Measurements from ENCODE around the gene ARHGEF28.

The ARHGEF28 gene

DNA sequence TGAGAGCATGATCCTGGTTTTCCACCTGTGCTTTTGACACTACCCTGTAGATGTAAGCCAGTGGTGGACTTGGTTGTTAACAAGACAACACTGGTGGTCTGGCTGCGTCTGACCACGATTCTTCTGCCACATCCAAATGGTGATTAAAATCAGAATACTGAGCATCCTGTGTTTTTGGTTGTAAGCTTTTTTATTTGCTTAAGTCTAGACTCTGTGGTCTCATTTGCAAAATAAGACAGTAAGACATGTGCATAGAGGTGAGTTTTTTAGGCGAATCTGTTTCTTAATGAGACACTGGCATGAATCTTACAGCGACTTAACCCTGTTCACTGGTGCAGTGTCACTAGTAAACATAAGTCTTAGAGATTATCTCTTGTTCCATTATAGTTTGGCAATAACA, 165.4 kb downstream of the ARHGEF28 start:
- no peak for DNase-seq

- no peak for DNase-seq
Measured at GRCh38 chr5:73792687-73793320, 166.8 kb downstream of the ARHGEF28 start.

GRCh38 chr5:73793911-73794310, 167.9 kb downstream of the ARHGEF28 start:
- no peak for DNase-seq

DNA sequence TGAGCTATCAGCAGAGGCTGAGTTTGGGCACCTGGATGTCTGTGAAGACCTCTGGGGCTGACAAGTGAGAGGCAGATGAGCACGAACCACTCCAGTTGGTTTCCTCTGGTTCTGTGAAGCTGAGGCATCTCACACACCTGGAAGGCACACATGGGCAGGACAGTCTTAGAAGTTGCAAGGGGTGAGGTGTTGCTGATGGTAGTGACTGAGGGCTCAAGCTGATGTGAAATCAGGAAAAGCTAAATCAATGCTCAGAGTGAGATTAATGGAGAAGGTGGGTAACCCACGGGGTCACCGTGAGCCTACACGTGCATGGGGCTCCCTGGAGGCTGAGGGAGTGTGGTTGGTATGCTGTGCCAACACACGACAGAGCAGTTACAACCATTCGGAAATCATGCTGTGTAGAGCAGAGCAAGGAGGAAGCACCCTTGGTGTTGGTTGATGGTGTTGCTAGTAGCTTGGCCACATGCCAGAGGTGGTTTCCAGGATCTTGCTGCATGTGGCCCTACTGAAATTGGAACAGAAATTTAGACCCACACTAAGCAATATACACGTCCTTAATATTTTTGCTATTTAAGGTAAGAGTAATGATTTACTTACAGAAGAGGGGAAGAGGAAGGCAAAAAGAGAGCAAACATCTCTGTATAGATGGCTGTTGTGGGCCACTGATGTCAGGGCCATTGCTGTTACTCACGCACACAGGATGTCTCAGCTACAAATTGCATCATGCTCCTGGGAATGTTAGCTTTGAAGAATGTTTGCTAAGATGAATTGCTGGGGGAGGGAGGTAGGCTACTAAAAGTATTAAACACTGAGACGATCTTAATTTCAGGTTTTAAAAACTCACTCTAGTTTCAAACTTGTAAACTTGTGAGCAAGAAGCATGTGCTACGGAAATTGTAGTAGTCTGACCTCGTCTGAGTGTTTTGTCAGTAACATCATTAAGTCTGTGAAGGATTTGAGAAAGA, 170.5 kb downstream of the ARHGEF28 start:
- no peak for DNase-seq

- DNase-seq = no peak
Measured at GRCh38 chr5:73797132-73797510, 171.1 kb downstream of the ARHGEF28 start.

DNA sequence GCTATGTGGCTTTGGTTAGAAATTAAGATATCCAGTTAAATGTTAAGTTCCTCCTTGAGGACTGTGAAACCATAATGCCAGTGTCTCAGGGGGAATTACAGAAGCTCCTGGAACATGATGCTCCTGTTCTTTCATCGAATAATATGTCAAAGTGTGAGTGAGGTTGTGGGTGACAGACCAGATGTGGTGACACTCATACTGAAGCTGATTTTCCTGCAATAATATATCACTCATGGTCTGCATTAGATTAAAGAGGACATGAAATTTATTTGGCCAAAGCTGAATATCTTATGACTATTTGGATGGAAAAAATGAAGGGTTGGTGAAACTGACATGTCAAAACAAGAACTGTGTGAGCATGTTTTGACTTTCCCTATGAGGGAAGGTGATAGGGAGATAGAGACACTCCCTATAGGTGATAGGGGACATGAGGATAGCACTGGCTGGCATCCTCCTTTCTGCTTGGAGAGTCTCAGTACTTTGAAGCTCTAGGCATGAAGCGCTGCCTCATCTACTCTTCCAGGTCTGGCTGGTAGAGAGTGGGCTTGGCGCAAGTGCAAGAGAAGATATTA, 173.5 kb downstream of the ARHGEF28 start:
- DNase-seq = no peak

- DNase-seq = no peak
Measured at GRCh38 chr5:73801686-73802085, 175.7 kb downstream of the ARHGEF28 start.

- no peak for DNase-seq
Measured at GRCh38 chr5:73805449-73805848, 179.5 kb downstream of the ARHGEF28 start.

DNA sequence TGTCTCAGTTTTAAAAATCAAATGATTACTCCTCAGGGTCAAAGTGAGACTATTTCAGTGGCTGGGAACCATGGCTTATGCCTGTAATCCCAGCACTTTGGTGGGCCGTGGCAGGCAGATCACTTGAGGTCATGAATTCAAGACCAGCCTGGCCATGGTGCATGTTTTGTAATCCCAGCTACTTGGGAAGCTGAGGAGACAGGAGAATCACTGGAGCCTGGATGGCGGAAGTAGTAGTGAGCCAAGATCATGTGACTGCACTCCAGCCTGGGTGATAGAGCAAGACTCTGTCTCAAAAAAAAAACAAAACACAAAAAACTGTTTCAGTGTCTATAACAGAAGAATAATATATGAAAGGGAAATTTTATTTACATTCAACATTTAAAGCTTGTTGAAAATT, 182.9 kb downstream of the ARHGEF28 start:
- DNase-seq = no peak

DNA sequence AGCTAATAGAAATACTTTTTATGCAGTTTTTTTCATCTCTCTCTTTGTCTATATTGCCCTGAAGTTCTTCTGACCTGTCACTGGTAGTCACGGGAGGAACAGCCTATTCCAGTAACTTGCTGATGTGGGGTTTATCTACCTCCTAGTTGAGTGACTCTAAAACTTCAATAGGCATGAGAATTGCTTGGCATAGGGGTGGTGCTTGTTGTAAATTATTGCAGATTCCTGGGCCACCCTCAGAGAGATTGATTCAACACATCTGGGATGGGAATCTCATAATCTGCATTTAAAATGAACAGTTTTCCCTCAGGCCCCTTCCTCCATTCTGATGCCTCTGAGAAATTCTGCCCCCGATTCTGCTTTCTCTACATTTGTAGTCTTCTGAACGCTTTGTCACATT, 184.4 kb downstream of the ARHGEF28 start:
- no peak for DNase-seq

GRCh38 chr5:73812457-73812856, 186.5 kb downstream of the ARHGEF28 start:
- DNase-seq = no peak

- no peak for DNase-seq
Measured at GRCh38 chr5:73812962-73813588, 187.1 kb downstream of the ARHGEF28 start.

- no peak for DNase-seq
Measured at GRCh38 chr5:73814233-73814846, 188.3 kb downstream of the ARHGEF28 start.

DNA sequence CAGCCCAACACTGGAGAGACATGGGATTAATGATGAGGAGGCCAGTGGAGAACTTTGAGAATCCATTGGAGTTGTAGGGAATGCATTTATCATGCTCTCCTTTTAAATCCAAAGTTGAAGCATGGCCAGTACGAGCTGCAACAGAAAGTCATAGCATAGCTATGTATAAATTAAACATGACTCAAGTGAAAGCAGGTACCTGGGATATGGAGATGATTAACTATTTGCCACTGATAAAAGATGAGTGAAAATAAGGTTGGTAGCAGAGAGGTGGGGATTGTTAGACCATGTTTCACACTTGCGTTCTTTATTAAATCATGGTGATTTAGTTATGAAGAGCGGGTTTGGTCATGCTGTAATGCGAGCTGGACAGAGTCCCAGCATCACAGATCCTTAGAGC, 189.6 kb downstream of the ARHGEF28 start:
- no peak for DNase-seq

- no peak for DNase-seq
Measured at GRCh38 chr5:73816656-73817420, 190.8 kb downstream of the ARHGEF28 start.

GRCh38 chr5:73818357-73818756, 192.4 kb downstream of the ARHGEF28 start:
- DNase-seq = no peak

- DNase-seq = no peak
Measured at GRCh38 chr5:73820326-73820725, 194.3 kb downstream of the ARHGEF28 start.

DNA sequence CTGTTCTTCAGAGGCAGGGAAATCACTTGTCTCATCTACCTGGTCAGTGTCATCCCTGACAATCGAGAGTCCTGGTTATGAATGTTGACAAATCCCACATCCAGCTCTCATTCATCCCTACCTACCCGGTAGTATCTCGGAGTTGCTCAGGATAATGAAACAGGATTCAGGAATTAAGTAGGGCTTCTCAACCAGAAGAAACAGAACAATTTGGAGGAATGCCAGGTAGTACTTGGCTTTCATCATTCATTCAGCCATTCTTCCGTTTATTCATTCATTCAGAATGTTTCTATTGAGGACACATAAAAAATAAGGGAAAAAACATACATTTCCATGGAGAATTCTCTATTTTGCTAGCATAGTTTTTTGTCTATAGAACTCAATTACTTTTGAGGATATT, 195.0 kb downstream of the ARHGEF28 start:
- no peak for DNase-seq

GRCh38 chr5:73822278-73822988, 196.4 kb downstream of the ARHGEF28 start:
- no peak for DNase-seq

GRCh38 chr5:73822989-73823339, 197.0 kb downstream of the ARHGEF28 start:
- no peak for DNase-seq

DNA sequence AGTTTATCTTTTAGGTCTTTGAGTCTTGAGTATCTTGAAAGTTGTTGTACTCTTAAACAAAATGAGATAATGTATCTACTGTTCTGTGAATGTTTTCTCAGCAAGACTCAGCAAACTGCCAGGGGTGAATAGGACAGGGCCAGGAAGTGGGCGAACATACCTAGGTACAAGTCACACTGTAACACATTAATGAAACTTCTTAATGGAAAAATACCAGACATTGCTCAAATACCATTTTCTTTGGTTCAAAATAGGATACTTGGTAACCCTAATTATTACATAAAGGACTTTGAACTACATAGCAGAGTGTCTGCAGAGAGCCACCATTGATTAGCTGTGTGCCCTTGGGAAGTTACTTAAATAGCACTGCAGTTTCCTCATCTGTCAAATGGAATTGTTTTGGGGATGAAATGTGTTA, 197.5 kb downstream of the ARHGEF28 start:
- no peak for DNase-seq

DNA sequence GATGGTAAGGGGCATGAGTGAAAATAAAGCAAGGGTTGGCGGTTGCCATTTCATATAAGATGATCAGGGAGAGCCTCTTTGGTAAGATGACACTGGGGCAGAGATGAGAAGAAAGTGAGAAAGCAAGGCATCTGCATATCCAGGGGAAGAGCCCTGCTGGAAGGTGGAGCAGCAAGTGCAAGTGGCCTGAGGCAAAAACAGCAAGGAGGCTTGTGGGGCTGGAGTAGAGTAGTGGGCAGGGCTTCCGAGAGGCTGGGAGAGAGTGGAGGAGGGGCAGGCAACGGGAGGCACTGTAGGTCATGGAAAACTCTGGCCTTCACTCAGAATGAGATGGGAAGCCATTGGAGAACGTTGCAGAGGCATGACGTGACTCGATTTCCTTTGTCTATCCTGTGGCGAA, 199.2 kb downstream of the ARHGEF28 start:
- no peak for DNase-seq
